Mucosa of descending colon (tissue), 3 donors: Measurements from ENCODE around the gene RSPH3. TPM values are rescaled to one million over a fixed set of nuclear protein-coding genes. Genes with fewer than 3 reads are reported as not detected.
"Not testable (repeated sequence)": the region's sequence is repeated elsewhere in the genome, so short reads cannot be mapped to it uniquely, and the experiment has no call there.

Experiments
- ATAC-seq: fragments of 200-7000 bp; cut with Tn5 transposase; one replicate; pipeline ENCODE4 v1.9.1; 2020; ENCODE audit warnings: mild to moderate bottlenecking, moderate library complexity
- DNase-seq, 3 donors: peaks; one replicate each; pipeline ENCODE4 v3.0.0-alpha.2; 2020
- H3K36me3 ChIP-seq: fragments of 200-600 bp; one replicate; pipeline ENCODE4 v1.8.0; 2021; ENCODE audit warnings: low read depth, mild to moderate bottlenecking
- H3K4me1 ChIP-seq: fragments of 200-600 bp; one replicate; pipeline ENCODE4 v1.8.0; 2021; ENCODE audit warnings: low read depth, mild to moderate bottlenecking
- H3K4me3 ChIP-seq: fragments of 200-600 bp; one replicate; pipeline ENCODE4 v1.8.0; 2021; ENCODE audit warnings: mild to moderate bottlenecking
- H3K9me3 ChIP-seq: fragments of 200-600 bp; one replicate; pipeline ENCODE4 v1.8.0; 2021; ENCODE audit warnings: mild to moderate bottlenecking
- CTCF ChIP-seq: fragments of 200-600 bp; IDR thresholded peaks from one replicate; pipeline ENCODE4 v1.8.0; 2022; ENCODE audit warnings: antibody characterized with exemption, mild to moderate bottlenecking
- intact Hi-C, 2 donors: fragments of 100-400 bp; cut with DNase I in 1 of 2; cut with micrococcal nuclease in 1 of 2; formaldehyde crosslinking; loops; one replicate each; pipeline versions ENCODE4 v1.11.0 to v1.11.1; 2022; cut with DNase I, micrococcal nuclease
- total RNA-seq, 3 donors: library from RNA; stranded (reverse); fragmentation: NEBNext Ultra II Directional in 2 of 3; extraction: Animal tissue kit (Norgen Biotek cat#: 25700) in 2 of 3; gene quantifications; one replicate each; pipeline versions ENCODE4 v1.2.1 to v1.2.4, GENCODE V29; 2021 to 2023
- donor health status: DM: no; HTN: no; CAD: no; lungs with moderate emphysema.
- donor health status: DM: no; HTN: no; CAD: no.
- donor health status: DM: no; HTN: yes; CAD: no.

Gene RSPH3
- total RNA-seq, 3 donors from 2014 or later, result 17.3 to 23.1 (median 18.6) TPM

GRCh38 chr6:159033160-159034049, 33.4 kb upstream of the RSPH3 start:
- TF ChIP-seq CTCF, result no peak
- H3K36me3 ChIP-seq, result no peaks in the 10 kb centered on the region
- H3K4me3 ChIP-seq, result no peak overlapping the region
- DNase-seq, result no peak
- no peaks in the 10 kb centered on the region for H3K9me3 ChIP-seq
- H3K4me1 ChIP-seq, result no peaks in the 10 kb centered on the region
- peak; percentile 36 for ATAC-seq
- intact Hi-C loops, result no loop called here

- no peaks in the 10 kb centered on the region for H3K36me3 ChIP-seq
- intact Hi-C loops, result no loop called here
Observed at GRCh38 chr6:159031846-159032245, 31.8 kb upstream of the RSPH3 start.

GRCh38 chr6:159030168-159030567, 30.2 kb upstream of the RSPH3 start:
- H3K4me1 ChIP-seq, result no peaks in the 10 kb centered on the region
- no peak for DNase-seq
- intact Hi-C loops, result no loop called here

More at GRCh38 chr6:159031846-159032245, 31.8 kb upstream of the RSPH3 start:
- DNase-seq (no peak), ATAC-seq (no peak)
- Histone ChIP-seq H3K9me3 (no peaks in the 10 kb centered on the region), H3K4me1 (no peaks in the 10 kb centered on the region), H3K4me3 (no peak overlapping the region)
- no peak for TF ChIP-seq CTCF

GRCh38 chr6:159025224-159025623, 25.2 kb upstream of the RSPH3 start:
- H3K4me3 ChIP-seq, DNase-seq, H3K36me3 ChIP-seq, ATAC-seq, intact Hi-C loops, H3K4me1 ChIP-seq: not testable (repeated sequence)
- H3K9me3 ChIP-seq, result peaks cover 19% of the 10 kb centered on the region

More at GRCh38 chr6:159030168-159030567, 30.2 kb upstream of the RSPH3 start:
- H3K9me3 ChIP-seq, result peaks cover 10% of the 10 kb centered on the region
- H3K36me3 ChIP-seq, result no peaks in the 10 kb centered on the region
- no peak for ATAC-seq
- H3K4me3 ChIP-seq, result no peak overlapping the region
- TF ChIP-seq CTCF, result no peak

- ATAC-seq (no peak), DNase-seq (no peak)
- Histone ChIP-seq H3K4me1 (no peaks in the 10 kb centered on the region), H3K36me3 (no peaks in the 10 kb centered on the region), H3K9me3 (peaks cover 19% of the 10 kb centered on the region), H3K4me3 (no peak overlapping the region)
- intact Hi-C loops, result no loop called here
- no peak for TF ChIP-seq CTCF
Observed at GRCh38 chr6:159023893-159024292, 23.9 kb upstream of the RSPH3 start.

GRCh38 chr6:159020011-159020410, 20.0 kb upstream of the RSPH3 start:
- no peak for ATAC-seq
- intact Hi-C loops, result no loop called here
- Histone ChIP-seq H3K4me1 (no peaks in the 10 kb centered on the region), H3K36me3 (no peaks in the 10 kb centered on the region), H3K4me3 (no peak overlapping the region), H3K9me3 (peaks cover 7% of the 10 kb centered on the region)
- TF ChIP-seq CTCF, result no peak
- no peak for DNase-seq
